NCI-H446 treated with DMSO at 0.1 percent for 48 hours (cell line): ENCODE measurements around the gene GCDH.
"Not testable (repeated sequence)": the region's sequence is repeated elsewhere in the genome, so short reads cannot be mapped to it uniquely, and the experiment has no call there.

Experiments used
- DNase-seq: peaks from one replicate; lab custom pipeline; 2025; lab: John Stamatoyannopoulos, UW

Gene GCDH

GRCh38 chr19:12907166-12907565 is 16.2 kb downstream of the GCDH start:
- no peak for DNase-seq

DNA sequence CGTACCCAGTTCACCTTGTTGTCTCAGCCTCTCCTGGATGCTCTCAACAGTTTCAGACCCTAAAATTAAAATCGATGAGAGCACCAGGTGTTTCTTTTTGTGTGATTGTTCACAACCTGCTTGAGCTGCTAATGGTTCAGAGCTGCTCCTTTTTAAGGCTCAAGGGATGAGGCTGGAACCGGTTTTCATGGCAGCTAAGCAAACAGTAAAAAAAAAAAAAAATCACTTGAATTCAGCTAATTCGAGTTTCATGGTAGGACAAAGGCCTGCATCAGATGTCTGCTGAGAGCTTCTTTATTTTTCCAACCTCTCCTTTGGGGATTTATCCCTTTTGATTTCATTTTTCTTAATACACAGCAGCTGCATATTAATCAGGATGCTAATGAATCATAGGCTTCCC is 21.6 kb downstream of the GCDH start:
- DNase-seq, result no peak

GRCh38 chr19:12913011-12913561 is 22.1 kb downstream of the GCDH start:
- DNase-seq, result peak; percentile 99

DNA sequence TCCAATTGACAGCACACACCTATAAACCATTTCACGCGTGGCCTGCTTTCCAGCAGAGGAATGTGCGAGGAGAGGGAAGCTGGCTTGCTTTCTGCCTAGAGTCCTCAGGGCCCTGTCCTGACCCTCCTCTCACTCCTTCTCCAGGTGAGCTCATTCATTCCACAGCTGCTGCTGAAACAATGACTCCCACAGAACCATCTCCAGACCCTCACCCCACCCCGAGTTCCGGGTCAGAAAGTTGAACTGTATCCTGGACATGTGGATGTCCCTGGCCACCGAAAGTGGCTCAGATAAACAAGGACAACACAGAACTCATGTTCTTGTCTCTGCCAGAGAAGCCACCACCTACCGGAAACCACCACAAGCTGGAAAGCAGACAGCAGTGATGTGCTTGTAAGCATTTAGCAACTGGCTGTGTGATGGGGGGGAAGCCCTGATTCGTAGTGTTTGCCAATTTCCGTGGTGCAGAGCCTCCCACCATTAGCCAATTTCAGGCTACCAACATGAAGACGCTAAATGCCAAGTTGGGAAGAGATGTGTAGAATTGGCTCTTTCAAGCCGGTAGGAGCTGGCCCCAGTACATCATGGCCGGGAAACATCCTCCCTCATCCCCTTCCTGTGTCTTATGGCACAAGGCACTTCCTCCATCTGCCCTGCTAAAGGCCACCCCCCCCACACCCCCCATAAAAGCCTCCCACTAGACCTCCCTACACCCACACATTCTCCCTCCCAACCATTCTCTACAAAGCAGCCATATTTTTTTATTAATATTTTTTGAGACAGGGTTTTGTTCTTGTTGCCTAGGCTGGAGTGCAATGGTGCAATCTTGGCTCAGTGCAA is 23.1 kb downstream of the GCDH start:
- DNase-seq, result peak; percentile 35

- not testable (repeated sequence) for DNase-seq
These were observed 24.9 kb downstream of the GCDH start for GRCh38 chr19:12915860-12916259.

- no peak for DNase-seq
These were observed 27.3 kb downstream of the GCDH start for GRCh38 chr19:12918253-12918652.

DNA sequence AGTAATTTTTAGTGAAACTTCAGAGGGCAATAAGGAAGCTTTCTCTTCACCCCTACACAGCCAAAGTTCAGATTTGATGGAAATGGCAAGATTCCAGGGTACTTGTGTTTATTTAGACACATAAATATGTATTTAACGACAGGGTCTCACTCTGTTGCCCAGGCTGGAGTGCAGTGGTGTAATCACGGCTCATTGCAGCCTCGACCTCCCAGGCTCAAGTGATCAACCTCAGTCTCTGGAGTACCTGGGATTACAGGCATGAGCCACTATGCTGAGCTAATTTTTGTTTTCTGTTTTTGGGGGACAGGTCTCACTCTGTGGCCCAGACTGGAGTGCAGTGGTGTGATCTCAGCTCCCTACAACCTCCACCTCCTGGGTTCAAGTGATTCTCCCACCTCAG is 30.1 kb downstream of the GCDH start:
- DNase-seq, result no peak

DNA sequence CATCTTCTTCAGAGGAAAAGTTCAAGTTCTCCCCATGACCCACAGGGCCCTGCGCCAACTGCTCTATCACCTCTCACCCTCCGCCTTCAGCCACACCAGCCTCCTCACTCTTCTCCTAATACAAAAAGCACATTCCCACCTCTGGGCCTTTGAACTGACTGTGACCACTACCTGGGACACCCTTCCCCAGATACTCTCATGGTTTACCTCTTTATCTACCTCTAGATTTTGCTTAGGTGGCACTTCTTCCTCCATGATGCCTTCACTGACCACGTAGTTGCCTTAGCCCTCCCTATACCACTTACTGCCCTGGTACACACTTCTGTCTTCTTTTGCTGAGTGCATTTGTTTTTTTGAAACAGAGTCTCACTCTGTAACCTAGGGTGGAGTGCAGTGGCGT is 32.0 kb downstream of the GCDH start:
- DNase-seq, result no peak

- no peak for DNase-seq
These were observed 33.8 kb downstream of the GCDH start for GRCh38 chr19:12924621-12925310.

DNA sequence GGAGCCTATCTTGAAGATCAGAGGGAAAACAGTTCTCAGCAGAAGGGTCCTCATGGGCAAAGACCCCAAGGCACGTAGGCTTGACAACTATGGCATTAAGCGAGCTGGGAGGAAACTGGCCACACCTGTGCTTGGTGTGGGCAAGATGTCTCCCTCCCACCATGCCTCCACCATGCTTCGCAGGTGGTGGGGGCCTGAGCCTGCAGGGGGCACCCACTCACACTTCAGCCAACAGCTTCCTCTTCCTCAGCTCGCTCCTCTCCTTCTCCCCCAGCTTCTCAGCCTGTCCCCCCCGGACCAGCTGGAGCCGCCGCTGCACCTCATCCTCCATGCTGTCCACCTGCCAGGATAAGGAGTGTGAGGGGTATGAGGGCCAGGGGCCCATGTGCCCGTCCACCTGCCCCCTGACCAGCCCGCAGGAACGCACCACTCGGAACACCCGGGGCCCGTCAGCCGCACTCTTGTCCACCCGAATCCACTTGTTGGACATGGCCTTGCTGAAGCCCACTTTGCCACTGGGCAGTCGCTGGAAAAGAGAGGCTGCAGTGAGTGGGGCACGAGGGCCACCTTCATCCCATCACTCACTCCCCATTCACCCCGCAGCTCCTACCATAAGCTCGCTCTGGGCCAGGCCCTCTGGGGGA is 39.2 kb downstream of the GCDH start:
- DNase-seq, result no peak

DNA sequence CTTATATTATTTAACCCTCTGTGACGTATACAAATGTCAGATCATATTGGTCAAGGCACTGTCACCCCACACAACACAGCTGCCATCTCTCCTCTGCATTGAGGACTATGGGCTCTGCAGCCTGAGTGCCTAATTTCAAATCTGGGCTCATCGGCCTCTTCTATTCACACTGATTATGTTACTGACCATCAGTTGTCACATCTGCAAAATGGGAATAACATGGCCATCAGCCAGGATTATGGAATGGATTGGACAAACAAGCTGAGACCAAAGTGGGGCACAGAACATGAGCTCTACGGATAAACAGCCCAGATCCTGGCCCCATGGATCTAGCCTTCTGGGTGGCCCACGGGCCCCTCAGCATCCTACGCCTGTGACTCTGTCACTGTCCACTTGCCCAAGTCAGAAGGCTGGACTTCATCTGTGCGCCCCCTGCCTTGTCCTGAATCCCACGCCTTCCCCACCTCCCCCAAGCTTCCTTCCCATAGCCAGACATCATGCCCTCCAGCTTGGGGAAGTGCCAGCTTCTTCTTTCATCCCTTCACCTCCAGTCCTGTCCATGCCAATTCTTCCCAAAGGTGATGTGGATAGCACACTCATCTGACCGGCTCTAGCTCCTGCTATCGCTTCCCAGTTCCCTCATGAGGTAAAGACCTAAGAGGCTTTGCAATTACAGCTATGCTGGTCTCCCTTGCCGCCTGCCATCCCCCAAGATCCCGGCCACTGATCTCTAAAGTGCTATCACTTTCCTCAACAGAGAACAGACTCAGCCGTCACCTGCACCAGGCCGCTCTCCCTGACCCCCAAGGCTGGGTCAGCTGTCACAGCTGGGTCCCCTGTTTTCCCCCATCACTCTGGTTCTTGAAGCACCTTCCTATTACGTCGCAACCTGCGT is 41.7 kb downstream of the GCDH start:
- DNase-seq, result no peak

GRCh38 chr19:12933287-12934072 is 42.5 kb downstream of the GCDH start, which contains the start of gene FARSA:
Gene FARSA, minus strand, starts transcription at chr19:12933711. Its CDS starts 15 bp downstream, at chr19:12933696.
- DNase-seq, result peak; percentile 77

GRCh38 chr19:12935071-12935470 is 44.1 kb downstream of the GCDH start:
- no peak for DNase-seq

- no peak for DNase-seq
These were observed 45.6 kb downstream of the GCDH start for GRCh38 chr19:12936582-12936981.

- DNase-seq, result no peak
These were observed 46.4 kb downstream of the GCDH start for GRCh38 chr19:12937093-12937926.

- DNase-seq, result peak; percentile 99
These were observed 47.2 kb downstream of the GCDH start, which contains the start of gene CALR for GRCh38 chr19:12937927-12938778. Gene CALR, plus strand, starts transcription at chr19:12938609. Its CDS starts 71 bp downstream, at chr19:12938680.

GRCh38 chr19:12938779-12939601 is 48.0 kb downstream of the GCDH start:
- DNase-seq, result no peak

- no peak for DNase-seq
These were observed 49.0 kb downstream of the GCDH start for GRCh38 chr19:12939975-12940423.
